ENCODE data around the gene SMS.

The SMS gene

DNA sequence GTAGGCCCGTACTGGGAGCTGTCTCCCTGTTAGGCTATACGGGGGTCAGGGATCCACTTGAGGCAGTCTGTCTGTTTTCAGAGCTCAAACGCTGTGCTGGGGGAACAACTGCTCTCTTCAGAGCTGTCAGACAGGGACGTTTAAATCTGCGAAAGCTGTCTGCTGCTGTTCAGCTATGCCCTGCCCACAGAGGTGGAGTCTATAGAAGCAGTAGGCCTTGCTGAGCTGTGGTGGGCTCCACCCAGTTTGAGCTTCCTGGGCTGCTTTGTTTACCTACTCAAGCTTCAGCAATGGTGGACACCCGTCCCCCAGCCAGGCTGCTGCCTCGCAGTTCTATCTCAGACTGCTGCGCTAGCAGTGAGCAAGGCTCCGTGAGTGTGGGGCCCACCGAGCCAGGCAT lies 64.4 kb downstream of the SMS start:
- TF ChIP-seq, protein P1, sequence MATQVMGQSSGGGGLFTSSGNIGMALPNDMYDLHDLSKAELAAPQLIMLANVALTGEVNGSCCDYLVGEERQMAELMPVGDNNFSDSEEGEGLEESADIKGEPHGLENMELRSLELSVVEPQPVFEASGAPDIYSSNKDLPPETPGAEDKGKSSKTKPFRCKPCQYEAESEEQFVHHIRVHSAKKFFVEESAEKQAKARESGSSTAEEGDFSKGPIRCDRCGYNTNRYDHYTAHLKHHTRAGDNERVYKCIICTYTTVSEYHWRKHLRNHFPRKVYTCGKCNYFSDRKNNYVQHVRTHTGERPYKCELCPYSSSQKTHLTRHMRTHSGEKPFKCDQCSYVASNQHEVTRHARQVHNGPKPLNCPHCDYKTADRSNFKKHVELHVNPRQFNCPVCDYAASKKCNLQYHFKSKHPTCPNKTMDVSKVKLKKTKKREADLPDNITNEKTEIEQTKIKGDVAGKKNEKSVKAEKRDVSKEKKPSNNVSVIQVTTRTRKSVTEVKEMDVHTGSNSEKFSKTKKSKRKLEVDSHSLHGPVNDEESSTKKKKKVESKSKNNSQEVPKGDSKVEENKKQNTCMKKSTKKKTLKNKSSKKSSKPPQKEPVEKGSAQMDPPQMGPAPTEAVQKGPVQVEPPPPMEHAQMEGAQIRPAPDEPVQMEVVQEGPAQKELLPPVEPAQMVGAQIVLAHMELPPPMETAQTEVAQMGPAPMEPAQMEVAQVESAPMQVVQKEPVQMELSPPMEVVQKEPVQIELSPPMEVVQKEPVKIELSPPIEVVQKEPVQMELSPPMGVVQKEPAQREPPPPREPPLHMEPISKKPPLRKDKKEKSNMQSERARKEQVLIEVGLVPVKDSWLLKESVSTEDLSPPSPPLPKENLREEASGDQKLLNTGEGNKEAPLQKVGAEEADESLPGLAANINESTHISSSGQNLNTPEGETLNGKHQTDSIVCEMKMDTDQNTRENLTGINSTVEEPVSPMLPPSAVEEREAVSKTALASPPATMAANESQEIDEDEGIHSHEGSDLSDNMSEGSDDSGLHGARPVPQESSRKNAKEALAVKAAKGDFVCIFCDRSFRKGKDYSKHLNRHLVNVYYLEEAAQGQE (IDR thresholded peaks at IDR 0.05; ENCODE audit: insufficient replicate concordance, low read depth) = no peak
- TF ChIP-seq GABPA (IDR thresholded peaks at IDR 0.05; ENCODE audit: low read depth) = no peak
- TF ChIP-seq, protein P2, sequence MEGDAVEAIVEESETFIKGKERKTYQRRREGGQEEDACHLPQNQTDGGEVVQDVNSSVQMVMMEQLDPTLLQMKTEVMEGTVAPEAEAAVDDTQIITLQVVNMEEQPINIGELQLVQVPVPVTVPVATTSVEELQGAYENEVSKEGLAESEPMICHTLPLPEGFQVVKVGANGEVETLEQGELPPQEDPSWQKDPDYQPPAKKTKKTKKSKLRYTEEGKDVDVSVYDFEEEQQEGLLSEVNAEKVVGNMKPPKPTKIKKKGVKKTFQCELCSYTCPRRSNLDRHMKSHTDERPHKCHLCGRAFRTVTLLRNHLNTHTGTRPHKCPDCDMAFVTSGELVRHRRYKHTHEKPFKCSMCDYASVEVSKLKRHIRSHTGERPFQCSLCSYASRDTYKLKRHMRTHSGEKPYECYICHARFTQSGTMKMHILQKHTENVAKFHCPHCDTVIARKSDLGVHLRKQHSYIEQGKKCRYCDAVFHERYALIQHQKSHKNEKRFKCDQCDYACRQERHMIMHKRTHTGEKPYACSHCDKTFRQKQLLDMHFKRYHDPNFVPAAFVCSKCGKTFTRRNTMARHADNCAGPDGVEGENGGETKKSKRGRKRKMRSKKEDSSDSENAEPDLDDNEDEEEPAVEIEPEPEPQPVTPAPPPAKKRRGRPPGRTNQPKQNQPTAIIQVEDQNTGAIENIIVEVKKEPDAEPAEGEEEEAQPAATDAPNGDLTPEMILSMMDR (IDR thresholded peaks at IDR 0.05; ENCODE audit: insufficient read depth, low read length) = no peak
- TF ChIP-seq POLR2AphosphoS5 (IDR thresholded peaks at IDR 0.05; ENCODE audit: low read depth) = no peak
- no peak for TF ChIP-seq SPI1 (IDR thresholded peaks at IDR 0.05; ENCODE audit: borderline replicate concordance, low read depth)
- H3K27ac ChIP-seq (replicated peaks) = no peak overlapping the region
- H3K27me3 ChIP-seq (ENCODE audit: insufficient read depth, poor library complexity, severe bottlenecking) = no peaks in the 10 kb centered on the region
- no peak overlapping the region for H3K4me3 ChIP-seq (replicated peaks; ENCODE audit: insufficient read depth, low read length)
- DNase-seq (ENCODE audit: low read depth in 1 of 2, low spot score in 1 of 2) = no peak

DNA sequence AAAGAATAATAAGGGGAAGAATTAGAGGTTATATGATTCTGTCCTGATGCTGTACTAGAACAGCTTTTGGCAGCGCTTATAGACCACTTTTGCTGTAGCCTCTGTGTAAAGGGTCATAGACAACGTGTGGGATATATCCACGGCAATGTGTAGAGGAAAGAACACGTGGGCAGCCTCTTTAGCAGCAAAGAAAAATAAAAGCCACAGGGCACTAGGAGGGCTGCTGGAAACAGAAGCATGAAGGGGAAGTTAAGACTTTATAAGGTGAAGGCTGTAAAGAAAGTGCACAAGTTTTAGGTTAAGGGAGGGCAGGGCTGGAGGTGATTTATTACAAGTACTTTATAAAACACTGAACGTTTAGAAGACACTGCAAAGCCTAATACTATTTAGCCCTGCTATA lies 71.5 kb downstream of the SMS start:
- Histone ChIP-seq H3K4me3 (replicated peaks; ENCODE audit: insufficient read depth, low read length) (no peak overlapping the region), H3K27ac (replicated peaks) (no peak overlapping the region), H3K27me3 (ENCODE audit: insufficient read depth, poor library complexity, severe bottlenecking) (no peaks in the 10 kb centered on the region)
- no peak for TF ChIP-seq SPI1 (IDR thresholded peaks at IDR 0.05; ENCODE audit: borderline replicate concordance, low read depth)
- TF ChIP-seq POLR2AphosphoS5 (IDR thresholded peaks at IDR 0.05; ENCODE audit: low read depth) = no peak
- TF ChIP-seq, protein P1 (IDR thresholded peaks at IDR 0.05; ENCODE audit: insufficient replicate concordance, low read depth) = no peak
- TF ChIP-seq, protein P2 (IDR thresholded peaks at IDR 0.05; ENCODE audit: insufficient read depth, low read length) = no peak
- no peak for TF ChIP-seq GABPA (IDR thresholded peaks at IDR 0.05; ENCODE audit: low read depth)
- peak in 1 of 2 experiments; percentile 3 for DNase-seq (ENCODE audit: low read depth in 1 of 2, low spot score in 1 of 2)

DNA sequence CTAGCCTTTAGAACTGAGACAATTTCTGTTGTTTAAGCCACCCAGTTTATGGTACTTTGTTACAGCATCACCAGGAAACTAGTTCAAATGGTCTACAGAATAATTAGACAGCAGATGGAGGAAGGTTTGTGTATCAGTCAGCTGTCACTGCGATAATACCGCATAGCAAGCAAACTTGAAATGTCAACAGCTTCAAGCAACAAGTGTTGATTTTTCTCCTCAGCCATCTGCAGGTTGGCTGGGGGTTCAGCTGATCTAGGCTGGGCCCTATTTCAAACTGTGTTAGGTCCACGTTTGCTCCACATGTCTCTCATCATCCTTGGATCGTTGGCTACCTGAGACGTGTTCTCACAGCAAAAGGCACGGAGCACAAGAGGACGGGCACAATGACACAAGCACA lies 72.4 kb downstream of the SMS start:
- Histone ChIP-seq H3K27me3 (ENCODE audit: insufficient read depth, poor library complexity, severe bottlenecking) (no peaks in the 10 kb centered on the region), H3K27ac (replicated peaks) (no peak overlapping the region), H3K4me3 (replicated peaks; ENCODE audit: insufficient read depth, low read length) (no peak overlapping the region)
- no peak for DNase-seq (ENCODE audit: low read depth in 1 of 2, low spot score in 1 of 2)
- TF ChIP-seq, protein P2 (IDR thresholded peaks at IDR 0.05; ENCODE audit: insufficient read depth, low read length) = no peak
- TF ChIP-seq, protein P1 (IDR thresholded peaks at IDR 0.05; ENCODE audit: insufficient replicate concordance, low read depth) = no peak
- no peak for TF ChIP-seq GABPA (IDR thresholded peaks at IDR 0.05; ENCODE audit: low read depth)
- no peak for TF ChIP-seq SPI1 (IDR thresholded peaks at IDR 0.05; ENCODE audit: borderline replicate concordance, low read depth)
- TF ChIP-seq POLR2AphosphoS5 (IDR thresholded peaks at IDR 0.05; ENCODE audit: low read depth) = no peak
